Measurements from ENCODE around the gene ZNF512B.
"Not testable (repeated sequence)": the region's sequence is repeated elsewhere in the genome, so short reads cannot be mapped to it uniquely, and the experiment has no call there.

Gene ZNF512B

DNA sequence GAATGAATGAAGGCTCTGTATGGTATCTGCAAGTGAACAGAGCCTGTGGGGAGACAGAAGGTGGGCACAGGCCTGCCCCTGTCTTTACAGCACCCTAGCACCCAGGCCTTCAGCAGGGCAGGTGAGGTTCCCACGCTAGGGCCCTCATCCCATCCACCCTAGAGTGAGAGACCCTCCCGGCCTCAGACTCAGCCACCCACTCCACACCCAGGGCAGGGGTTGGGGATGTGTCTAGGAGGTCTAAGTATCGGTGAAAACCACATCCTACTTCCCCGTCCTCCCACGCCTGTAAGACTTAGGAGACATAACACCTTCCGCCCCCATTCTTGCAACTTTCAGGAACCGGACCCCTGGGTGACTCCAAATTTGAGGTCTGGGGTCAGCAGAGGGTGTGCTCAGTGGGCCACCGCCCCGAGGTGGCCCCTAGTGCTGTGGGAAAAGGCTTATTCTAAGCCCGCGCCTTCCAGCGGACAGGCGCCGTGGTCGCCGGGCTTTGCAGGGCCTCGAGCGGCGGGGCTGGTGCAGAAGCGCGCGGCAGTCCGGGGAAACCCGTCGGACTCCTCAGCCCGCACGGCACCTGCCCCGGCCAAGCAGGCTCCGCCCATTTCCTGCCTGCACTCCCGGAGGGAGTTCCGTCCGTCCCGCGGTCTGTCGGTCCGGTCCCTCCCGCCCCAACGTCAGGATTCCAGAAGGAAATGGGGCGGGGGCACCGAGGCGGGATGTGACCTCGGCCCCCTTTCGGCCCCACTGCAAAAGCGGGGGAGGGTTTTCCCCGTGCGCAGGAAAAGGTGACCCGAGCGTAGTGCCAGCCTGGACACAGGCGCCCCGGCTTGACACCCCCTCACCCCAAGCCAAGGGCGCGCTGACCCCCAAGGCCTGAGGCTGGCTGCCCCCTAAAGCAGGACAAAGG is 8.8 kb upstream of the ZNF512B start:
- peak in 3 of 4 experiments; percentile 40 to 71 (median 53) for DNase-seq

DNA sequence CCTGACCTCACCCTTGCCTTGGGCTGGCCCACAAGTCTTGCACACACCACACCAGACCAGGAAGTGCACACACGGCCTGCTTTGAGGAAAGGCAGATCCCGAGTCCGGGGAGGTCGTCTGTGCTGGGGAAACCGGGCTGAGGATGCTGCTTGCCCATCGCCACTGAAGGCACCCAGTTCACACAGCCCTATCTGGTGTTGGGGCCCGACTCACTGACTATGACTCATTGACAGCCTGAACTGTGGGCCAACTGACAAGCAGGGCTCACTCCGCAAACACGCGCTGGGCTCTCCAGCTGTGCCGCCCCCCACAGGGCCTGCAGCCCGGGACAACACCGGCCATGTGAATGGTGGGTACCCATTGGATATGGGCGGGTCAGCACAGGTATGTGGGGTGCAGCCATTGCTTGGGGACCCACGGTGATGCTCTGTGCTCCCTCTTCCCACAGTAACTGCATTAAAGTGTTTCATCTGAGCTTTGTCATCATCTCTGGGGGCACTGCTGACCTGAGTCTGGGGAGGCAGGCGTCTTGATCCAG is 8.1 kb upstream of the ZNF512B start:
- DNase-seq, result peak; percentile 55 to 82 (median 76)

DNA sequence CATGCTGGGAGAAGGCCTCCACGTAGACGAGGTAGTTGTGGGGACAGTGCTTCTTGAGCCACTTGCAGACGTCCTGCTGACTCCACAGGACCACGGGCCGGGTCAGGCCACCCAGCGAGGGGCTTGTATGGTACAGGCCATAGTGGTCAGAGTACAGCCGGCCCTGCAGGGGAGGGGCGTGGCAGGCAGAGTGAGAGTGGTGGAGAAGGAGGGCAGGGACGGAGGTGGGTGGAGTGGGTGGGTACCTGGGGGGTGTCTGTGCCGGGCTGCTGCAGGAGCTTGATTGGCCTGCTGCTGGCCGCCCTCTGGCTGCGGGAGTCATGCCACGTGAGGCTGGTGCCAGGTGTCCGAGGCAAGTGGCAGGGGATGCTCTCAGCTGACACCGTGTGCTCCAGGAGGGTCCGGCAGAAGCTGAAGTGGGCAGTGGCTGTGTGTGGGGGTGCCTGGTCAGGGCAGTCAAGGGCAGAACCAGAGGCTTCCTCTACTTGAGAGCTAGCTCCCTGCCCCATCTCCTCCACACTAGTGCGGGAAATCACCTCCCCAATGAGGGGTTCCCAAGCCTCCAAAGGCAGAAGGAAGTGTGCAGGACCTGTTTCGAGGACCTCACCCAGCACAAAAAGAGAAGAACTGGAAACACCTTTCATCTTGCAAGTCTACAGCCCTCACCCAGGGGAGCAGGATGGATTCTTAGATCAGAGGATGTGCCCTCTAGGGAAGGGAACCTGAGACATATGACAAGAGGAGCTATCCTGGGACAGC is 7.4 kb upstream of the ZNF512B start:
- no peak for DNase-seq

DNA sequence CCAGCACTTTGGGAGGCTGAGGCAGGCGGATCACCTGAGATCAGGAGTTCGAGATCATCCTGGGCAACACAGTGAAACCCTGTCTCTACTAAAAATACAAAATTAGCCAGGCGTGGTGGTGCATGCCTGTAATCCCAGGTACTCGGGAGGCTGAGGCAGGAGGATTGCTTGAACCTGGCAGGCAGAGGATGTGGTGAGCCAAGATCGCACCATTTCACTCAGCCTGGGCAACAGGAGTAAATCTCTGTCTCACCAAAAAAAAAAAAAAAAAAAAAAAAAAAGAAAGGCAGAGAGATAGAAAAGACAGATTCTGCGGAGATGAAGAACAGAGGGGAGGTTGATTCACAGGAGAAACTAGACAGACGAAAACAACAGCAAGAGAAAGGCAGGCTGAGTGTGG is 6.8 kb upstream of the ZNF512B start:
- not testable (repeated sequence) for DNase-seq

DNA sequence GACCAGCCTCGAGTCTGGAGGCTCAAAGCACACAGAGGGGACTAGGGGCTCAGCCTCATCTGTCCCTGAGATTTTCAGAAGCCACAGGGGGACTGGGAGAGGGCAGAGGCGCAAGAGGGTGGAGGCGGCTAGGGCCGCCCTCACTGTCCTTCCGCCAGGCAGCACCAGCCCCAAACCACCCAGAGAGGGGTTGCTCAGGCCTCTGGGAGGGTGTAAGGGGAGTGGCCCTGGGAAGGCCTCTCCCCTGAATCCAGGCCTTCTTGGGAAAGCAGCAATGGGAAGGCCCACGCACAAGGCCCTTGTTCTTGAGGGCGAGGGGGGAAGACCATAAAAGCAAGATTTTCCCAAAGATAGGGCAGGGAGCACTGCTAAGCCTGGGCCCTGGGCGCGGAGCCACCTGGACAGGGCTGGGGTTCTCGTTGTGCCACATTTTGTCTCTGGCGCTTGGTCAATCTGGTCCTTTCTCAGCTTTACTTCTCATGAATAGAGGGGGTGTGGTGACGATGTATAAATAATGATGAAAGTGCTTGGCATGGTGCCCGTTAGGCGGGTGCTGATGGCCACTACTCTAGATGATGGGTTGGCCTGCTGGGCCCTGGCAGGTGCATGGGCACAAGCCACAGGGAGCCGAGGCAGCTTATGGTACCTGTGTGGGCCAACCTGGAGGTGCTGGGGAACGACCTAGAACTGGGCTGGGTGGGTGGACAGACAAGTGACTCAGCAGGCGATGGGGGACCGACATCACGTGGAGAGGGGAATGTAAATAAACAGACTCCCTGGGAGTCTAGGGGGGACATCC is 4.9 kb upstream of the ZNF512B start:
- no peak for DNase-seq

DNA sequence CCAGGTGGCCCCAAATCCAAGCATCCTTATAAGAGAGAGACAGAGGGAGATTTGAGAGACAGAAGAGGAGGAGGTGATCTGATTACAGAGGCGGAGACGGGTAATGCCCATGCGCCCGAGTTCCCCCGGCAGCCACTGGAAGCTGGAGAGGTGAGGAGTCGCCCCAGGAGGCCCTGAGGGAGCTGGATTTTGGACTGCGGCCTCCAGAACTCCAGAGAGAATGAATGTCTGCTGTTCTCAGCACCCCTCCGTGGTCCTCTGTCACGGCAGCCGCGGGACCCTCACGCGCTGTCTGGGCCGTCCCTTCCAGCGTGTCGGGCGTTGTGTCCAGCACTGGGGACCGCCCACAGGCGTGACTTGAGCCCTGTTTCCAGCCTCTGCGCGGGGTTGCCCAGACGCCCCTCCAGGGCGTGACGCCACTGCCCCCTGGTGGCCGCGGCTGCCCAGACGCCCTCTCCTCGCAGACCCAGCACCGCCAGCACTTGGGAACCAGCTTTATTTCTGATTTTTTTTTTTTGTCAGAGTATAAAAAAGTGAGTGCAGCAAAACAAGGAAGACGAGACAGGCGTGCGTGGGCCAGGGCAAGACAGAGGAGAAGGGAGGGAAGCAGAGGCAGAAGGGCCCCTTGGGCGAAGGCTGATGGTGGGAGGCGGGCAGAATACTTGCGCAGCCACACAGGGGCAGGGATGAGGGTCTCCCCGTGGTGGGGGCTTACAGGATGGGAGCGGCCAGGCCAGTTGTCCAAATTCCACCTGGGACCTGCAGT is 4.1 kb upstream of the ZNF512B start:
- DNase-seq, result peak; percentile 91 to 96 (median 95)

DNA sequence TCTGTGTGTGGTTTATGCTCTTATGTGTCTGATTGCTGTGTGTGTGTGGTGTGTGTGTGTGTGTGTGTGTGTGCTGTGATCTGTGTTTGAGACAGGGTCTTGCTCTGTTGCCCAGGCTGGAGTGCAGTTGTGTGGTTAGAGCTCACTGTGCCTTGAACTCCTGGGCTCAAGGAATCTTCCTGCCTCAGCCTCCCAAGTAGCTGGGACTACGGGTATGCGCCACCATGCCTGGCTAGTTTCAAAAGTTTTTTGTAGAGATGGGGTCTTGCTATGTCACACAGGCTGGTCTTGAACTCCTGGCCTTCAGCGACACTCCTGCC is 3.4 kb upstream of the ZNF512B start:
- DNase-seq, result no peak

DNA sequence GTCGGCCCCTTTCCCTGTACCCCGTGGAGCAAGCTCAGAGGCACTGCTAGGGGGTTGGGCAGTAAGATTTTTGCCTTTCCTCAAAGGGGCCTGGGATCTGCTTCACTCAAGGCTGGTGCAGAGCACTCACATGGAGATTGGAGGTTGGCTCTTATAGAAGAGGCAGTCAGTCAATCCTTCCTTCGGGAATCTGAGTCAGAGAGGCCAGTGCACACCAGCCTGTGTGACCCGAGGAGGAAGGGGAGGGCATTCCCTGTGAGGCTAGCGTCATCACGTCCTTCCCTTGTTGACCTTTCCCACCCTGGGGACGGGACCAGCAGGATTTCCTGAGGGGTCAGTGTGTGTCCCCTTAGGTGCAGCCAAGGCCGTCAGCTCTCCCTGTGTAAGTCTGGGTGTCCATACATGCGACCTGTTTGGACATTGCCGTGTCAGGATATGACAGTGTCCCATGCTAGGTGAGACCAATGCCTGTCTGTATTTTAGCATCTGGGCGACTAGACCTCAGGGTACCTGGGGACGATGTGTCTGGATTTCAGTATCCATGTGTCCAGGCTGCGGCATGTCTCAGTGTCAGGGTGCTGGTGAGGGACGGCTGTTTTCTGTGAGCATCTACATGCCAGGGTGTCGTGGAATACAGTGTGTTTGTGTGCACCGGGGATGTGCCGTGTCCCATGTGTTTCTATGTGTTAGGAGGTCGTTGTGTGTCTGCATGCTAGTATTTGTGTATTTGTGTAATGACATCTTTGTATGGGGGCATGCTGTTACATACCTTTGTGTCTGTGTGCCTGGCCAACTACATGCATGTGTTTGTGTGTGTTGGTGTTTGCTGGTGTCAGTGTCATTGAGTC is 2.8 kb upstream of the ZNF512B start:
- DNase-seq, result no peak

DNA sequence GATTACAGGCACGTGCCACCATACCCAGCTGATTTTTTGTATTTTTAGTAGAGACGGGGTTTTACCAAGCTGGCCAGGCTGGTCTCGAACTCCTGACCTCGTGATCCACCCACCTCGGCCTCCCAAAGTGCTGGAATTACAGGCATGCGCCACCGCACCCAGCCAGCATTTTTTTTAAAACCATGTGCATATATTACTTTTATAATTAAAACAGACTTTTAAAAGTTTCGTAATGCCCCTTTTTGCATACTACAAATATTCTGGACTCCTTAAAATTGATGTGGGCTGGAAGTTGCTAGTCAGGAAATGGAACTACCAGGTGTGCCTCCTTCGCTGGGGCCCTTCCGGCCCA is 2.2 kb upstream of the ZNF512B start:
- DNase-seq, result not testable (repeated sequence)

DNA sequence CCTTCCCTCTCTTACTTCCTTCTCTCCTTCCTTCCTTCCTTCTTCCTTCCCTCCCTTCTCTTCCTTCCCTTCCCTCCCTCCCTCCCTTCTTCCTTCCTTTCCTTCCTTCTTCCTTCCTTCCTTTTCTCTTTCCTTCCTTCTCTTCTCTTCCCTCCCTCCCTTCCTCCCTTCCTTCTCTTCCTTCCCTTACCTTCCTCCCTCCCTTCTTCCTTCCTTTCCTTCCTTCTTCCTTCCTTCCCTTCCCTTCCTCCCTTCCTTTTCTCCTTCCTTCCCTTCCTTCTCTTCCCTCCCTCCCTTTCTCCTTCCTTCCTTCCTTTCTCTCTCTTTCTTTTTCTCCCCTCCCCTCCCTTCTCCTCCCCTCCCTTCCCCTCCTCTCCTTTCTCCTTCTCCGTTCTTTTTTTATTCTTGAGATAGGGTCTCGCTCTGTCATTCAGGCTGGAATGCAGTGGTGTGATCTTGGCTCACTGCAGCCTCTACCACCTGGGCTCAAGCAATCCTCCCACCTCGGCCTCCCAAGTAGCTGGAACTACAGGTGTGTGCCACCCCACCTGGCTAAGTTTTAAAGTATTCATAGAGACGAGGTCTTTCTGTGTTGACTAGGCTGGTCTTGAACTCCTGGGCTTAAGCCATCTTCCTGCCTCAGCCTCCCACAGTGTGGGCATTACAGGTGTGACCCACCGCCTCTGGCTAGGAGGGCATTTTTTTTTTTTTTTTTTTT is 1.1 kb upstream of the ZNF512B start:
- DNase-seq, result no peak

DNA sequence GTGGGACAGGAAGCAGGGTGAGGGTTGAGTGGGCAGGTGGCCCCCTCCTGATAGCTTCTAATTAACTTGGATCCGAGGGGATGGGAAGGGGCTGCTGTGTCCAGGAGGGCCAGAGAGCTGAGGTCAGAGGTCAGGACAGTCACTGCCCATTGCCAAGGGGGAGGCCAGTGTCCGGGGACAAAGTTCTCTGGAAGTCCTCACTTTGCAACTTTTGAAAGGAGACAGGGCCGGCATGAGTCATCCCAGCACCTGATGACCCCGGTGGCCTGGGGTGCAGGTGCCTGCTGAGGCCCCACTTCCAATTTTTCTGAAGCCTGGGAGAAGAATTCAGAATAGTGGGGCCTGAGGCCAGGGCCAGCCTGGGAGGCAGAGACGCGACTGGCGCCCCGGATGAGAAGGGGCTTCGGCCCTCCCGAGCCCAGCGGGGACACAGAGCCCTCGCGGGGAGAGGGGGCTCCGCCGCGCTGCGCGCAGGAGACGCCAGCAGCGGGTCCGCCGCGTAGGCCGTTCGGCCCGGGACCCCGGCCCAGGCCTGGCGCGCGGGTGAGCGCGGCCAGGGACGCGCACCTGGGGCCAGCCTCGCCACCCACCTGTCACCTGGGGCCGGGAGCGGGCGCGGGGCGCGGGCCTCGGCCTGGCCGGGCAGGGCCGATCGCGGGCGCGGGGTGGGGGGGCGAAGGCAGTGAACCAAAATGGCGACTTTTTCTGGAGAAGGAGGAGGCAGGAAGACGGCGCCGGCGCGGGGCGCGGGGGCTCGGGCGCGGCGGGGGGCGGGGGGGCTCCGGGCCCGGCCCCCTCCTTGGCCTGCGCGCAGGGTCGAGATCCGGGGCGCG is 586 bp downstream of the ZNF512B start:
- DNase-seq, result no peak

DNA sequence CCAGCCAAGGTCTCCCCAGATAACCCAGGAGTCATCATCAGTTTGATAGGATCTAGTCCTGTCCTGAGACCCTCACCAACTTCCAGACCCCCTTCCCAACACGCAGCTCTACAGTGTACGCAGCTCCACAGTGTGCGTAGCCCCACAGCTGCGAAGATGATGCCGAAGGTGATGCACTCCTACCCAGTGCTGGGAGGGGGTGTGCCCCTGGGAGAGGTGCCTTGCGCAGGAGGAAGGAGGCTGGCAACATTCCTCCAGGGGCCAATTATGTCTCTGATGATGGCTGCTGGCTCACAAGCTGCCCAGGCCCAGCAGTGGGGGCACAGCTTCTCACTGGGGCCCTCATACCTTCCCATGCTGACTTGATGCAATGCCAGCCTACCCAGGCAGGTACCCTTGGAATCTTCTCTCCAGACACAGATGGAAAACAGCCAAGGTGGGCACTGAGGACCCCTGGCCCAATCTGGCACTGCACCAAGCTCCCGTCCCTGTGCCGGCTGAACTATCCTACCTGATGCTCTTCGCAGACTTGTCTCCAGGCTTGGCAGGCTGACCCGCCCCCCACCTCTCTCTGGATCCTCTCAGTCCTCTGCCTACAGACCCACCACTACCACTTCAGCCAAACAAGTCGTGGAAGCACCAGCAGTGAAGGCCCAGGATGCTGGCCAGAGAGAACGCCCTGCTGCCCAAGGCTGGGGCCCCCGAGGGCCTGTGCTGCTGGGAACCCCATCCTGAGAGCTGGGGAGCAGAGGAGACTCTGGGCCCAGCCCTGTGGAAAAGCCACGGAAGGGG is 1.4 kb downstream of the ZNF512B start:
- no peak for DNase-seq

DNA sequence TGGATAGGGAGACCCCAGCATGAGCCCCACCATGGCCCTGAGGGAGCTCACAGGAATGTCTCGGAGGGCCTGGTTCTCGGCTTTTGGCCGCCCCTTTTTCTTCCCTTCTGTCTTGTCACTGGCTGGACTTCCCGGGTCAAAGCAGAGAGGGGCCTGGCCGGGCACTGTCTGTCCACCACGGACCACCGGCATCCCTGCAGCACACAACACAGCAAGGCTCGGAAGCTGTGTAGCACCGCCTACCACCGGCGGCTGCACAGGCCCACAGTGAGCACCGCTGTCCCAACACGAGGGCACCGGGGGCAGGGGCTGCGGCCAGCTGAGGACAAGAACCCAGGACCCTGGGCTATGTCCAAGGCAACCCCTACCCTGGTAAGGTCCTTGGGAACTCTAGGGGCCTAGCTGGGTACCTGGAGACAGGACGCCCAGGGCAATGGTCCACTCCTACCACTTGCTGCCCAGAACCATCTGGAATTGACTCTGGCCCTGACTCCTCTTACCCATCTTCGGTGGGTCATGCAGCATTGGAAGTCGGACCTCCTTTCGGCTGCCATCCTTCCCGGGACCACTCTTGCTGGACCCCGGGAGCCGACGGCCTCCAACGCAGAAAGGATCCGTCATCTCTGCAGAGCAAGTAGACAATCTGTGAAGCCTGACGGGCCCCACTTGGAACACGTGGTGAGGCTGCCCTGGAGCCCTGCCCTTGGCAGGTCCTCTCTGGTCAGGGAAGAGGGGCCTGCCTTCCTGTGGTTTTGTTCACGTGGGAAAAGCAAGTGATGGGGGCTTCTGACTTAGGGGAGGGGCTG is 2.2 kb downstream of the ZNF512B start:
- DNase-seq, result no peak

DNA sequence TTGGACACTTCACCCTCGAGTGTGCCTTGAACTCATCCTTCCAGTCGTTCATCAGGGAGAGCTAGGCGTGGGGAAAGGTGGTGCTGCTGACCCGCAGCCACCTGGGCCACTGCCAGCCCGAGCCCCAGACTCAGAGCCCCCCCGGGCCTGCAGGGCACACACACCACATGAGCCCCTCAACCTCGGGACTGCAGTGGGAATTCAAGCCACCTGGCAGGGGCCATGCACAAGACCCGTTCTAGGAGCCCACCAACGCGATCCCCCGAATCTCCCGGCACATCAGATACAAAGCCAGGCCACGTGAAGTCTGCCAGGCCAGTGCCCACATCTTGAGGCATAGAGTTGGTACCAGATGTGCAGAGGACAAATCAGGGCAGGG is 2.8 kb downstream of the ZNF512B start:
- no peak for DNase-seq

DNA sequence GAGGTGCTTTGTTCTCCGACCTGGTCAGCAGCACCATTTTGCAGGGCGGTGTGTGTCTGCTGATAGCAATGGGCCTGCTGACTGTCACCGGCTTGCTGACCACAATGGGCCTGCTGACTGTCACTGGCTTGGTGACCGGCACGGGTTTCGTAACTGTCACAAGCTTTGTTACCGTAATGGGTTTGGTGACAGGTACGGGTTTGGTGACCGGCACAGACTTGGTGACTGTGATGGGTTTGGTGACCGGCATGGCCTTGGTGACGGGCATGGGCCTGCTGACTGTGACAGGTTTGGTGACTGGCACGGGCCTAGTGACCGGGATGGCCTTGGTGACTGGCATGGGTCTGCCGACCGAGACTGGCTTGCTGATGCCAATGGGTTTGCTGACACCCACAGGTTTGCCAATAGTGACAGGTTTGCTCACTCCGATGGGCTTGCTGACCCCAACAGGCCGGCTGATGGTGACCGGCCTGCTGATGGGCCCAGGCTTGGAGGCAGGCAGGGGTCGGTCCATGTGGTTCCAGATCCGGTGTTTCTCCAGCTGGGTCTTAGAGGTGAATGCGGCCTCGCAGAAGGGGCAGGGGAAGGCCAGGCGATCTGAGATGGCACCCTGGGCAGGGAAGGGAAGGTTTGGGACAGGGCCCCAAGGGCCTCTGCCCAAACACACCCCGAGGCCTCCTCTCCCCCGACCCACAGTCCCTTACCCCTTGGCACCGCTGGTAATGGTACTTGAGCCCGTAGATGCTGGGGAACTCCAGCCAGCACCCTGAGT is 3.4 kb downstream of the ZNF512B start:
- no peak for DNase-seq

DNA sequence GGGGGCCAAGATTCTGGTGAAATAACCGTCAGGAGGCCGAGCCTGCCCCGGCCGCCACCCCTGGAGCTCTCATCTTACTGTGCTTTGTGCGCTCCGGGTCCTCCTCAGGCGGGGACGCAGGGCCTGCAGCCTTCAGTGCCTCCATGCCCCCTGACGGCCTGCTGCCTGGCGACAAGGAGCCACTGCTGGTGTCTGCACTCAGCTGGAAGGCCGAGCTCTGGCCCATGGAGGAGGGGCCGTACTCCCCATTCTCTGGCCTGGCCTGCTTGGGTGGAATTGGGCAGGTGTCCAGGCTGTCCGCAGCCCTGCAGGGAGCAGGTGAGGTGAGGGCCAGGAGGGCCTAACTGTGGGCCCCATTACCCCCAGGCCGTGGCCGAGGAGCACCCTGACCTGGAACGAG is 5.3 kb downstream of the ZNF512B start:
- DNase-seq, result no peak

DNA sequence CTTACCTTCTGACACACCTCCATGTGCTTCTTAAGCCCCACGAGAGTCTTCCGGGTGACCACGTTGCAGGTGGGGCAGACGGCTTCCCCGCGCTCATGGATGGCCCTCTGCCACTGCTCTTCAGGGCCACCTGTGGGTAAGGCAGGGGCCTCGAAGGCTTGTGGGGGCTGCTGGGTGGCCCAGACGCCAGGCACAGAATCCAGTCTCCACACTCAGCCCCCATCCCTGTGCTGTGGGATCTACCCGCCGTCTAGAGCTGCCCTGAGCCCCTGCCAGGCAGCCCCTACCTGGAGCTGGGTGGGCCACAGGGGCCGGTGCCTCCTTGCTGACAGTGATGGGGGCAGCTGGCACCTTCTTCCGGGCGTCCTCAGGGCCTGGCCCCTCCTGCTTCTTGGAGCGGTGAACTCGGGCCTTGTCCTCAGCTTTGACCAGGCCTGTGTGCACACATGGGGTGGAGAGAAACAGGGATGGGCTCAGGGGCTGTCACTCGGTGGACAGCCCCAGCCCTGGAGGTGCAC is 5.9 kb downstream of the ZNF512B start:
- DNase-seq, result no peak

All from suppressor macrophage (primary cell).